Testis (tissue), 3 donors: ENCODE results near the gene HMCES. TPM values are rescaled to one million over a fixed set of nuclear protein-coding genes. Genes with fewer than 3 reads are reported as not detected.
"Not testable (repeated sequence)": the region's sequence is repeated elsewhere in the genome, so short reads cannot be mapped to it uniquely, and the experiment has no call there.

Experiments used
- DNase-seq: peaks from one replicate; pipeline ENCODE4 v3.0.0-alpha.2; 2019
- H3K27ac ChIP-seq, 2 donors: fragments of 200-600 bp; sonication (generic); one replicate each; pipeline ENCODE4 v1.5.1; 2019
- H3K27me3 ChIP-seq: fragments of 200-600 bp; sonication (generic); one replicate; pipeline ENCODE4 v1.5.1; 2019
- H3K36me3 ChIP-seq: fragments of 200-600 bp; sonication (generic); one replicate; pipeline ENCODE4 v1.5.1; 2017; ENCODE audit warnings: low read depth; ENCODE audit errors: missing control alignments
- H3K4me1 ChIP-seq: fragments of 200-600 bp; sonication (generic); one replicate; pipeline ENCODE4 v1.5.1; 2019
- H3K4me3 ChIP-seq, 2 donors: fragments of 200-600 bp; sonication (generic); one replicate each; pipeline ENCODE4 v1.5.1; 2017 to 2019
- H3K9me3 ChIP-seq: fragments of 200-600 bp; sonication (generic); one replicate; pipeline ENCODE4 v1.5.1; 2017
- CTCF ChIP-seq, 3 experiments: fragments of 450-650 bp in 2 of 3; fragments of 200-600 bp in 1 of 3; sonication (generic) in 1 of 3; IDR thresholded peaks; one replicate each; pipeline ENCODE4 v1.5.1; 2016 to 2019; ENCODE audit warnings: antibody characterized with exemption in 3 of 3, mild to moderate bottlenecking in 2 of 3, moderate library complexity in 1 of 3
- POLR2A ChIP-seq: fragments of 450-650 bp; IDR thresholded peaks from one replicate; pipeline ENCODE4 v1.6.1; 2017; ENCODE audit warnings: antibody characterized with exemption, mild to moderate bottlenecking, moderate library complexity
- WGBS, 2 donors: methylation state at CpG; one replicate each; pipeline ENCODE4 v1.1.5; 2018; 5-methylcytosine and 5-hydroxymethylcytosine counted together
- intact Hi-C: fragments of 100-400 bp; cut with DNase I; formaldehyde crosslinking; loops from one replicate; pipeline ENCODE4 v1.15.1; 2023; ENCODE audit warnings: low total_unique reads
- polyA plus RNA-seq: library from polyadenylated mRNA; stranded (reverse); fragments of 350-450 nt; fragmentation: Illumina TruSeq; extraction: RNeasy Lipid Tissue Mini Kit (QIAGEN cat#74804); gene quantifications from one replicate; pipeline ENCODE4 v1.2.3, GENCODE V29; 2014; ENCODE audit warnings: low read depth, low replicate concordance; ENCODE audit not compliant: insufficient read depth
- total RNA-seq, 2 donors: library from RNA; depleted of rRNA; stranded (reverse); fragments of >200 nt; gene quantifications; one replicate each; pipeline ENCODE4 v1.2.3, GENCODE V29; 2016

The HMCES gene
- total and polyA plus RNA-seq, 3 donors from 2014 or later = 37.8 to 81.5 (median 41.6) TPM

- 60 to 70% methylated on average over 12 of the region's 12 CpGs for WGBS, 2 donors
- no peak for DNase-seq
Measured at GRCh38 chr3:129346695-129347457, 68.2 kb downstream of the HMCES start.

GRCh38 chr3:129347458-129347845 is 68.8 kb downstream of the HMCES start:
- Histone ChIP-seq H3K4me1 (peaks cover 18% of the 10 kb centered on the region), H3K4me3 (no peak overlapping the region), H3K27me3 (no peaks in the 10 kb centered on the region), H3K27ac (no peak overlapping the region), H3K9me3 (no peaks in the 10 kb centered on the region), H3K36me3 (no peaks in the 10 kb centered on the region)
- TF ChIP-seq POLR2A = no peak
- no peak for TF ChIP-seq CTCF (IDR thresholded peaks at IDR 0.05)
- DNase-seq = no peak
- 86 to 100% methylated on average over 1 to 8 of the region's 8 CpGs for WGBS, 2 donors
- intact Hi-C loops = no loop called here

More at GRCh38 chr3:129346695-129347457, 68.2 kb downstream of the HMCES start:
- Histone ChIP-seq H3K27ac (no peak overlapping the region), H3K9me3 (no peaks in the 10 kb centered on the region), H3K4me3 (no peak overlapping the region), H3K4me1 (peaks cover 16% of the 10 kb centered on the region), H3K27me3 (no peaks in the 10 kb centered on the region), H3K36me3 (no peaks in the 10 kb centered on the region)
- TF ChIP-seq POLR2A = no peak
- intact Hi-C loops = no loop called here

GRCh38 chr3:129348734-129349133 is 70.1 kb downstream of the HMCES start:
- DNase-seq = no peak
- H3K4me3 ChIP-seq = no peak overlapping the region
- H3K27me3 ChIP-seq = no peaks in the 10 kb centered on the region
- 88 to 92% methylated on average over 3 of the region's 3 CpGs for WGBS, 2 donors
- intact Hi-C loops = no loop called here
- H3K9me3 ChIP-seq = no peaks in the 10 kb centered on the region
- no peak for TF ChIP-seq POLR2A
- peaks cover 31% of the 10 kb centered on the region for H3K4me1 ChIP-seq
- no peaks in the 10 kb centered on the region for H3K36me3 ChIP-seq
- no peak overlapping the region for H3K27ac ChIP-seq

GRCh38 chr3:129349169-129349568 is 70.5 kb downstream of the HMCES start:
- H3K27me3 ChIP-seq, H3K27ac ChIP-seq, DNase-seq, H3K4me3 ChIP-seq, H3K9me3 ChIP-seq, intact Hi-C loops, H3K36me3 ChIP-seq: not testable (repeated sequence)
- 31 to 39% methylated on average over 8 to 11 of the region's 11 CpGs for WGBS, 2 donors
- H3K4me1 ChIP-seq = peaks cover 32% of the 10 kb centered on the region

GRCh38 chr3:129349791-129350190 is 71.1 kb downstream of the HMCES start:
- no peak for TF ChIP-seq CTCF (IDR thresholded peaks at IDR 0.05)
- no peak for TF ChIP-seq POLR2A
- Histone ChIP-seq H3K27ac (no peak overlapping the region), H3K36me3 (no peaks in the 10 kb centered on the region), H3K9me3 (no peaks in the 10 kb centered on the region), H3K4me3 (no peak overlapping the region), H3K4me1 (peaks cover 32% of the 10 kb centered on the region), H3K27me3 (no peaks in the 10 kb centered on the region)
- 93 to 94% methylated on average over 5 to 10 of the region's 10 CpGs for WGBS, 2 donors
- intact Hi-C loops = no loop called here
- no peak for DNase-seq

GRCh38 chr3:129352045-129352444 is 73.4 kb downstream of the HMCES start:
- no peak overlapping the region for H3K27ac ChIP-seq
- intact Hi-C loops = no loop called here
- H3K36me3 ChIP-seq = no peaks in the 10 kb centered on the region
- WGBS, 2 donors = 92 to 94% methylated on average over 5 to 8 of the region's 8 CpGs
- no peaks in the 10 kb centered on the region for H3K27me3 ChIP-seq
- H3K4me1 ChIP-seq = peaks cover 19% of the 10 kb centered on the region
- no peak for DNase-seq
- no peak overlapping the region for H3K4me3 ChIP-seq
- H3K9me3 ChIP-seq = no peaks in the 10 kb centered on the region
- TF ChIP-seq POLR2A (no peak), CTCF (IDR thresholded peaks at IDR 0.05) (peak in 1 of 3 experiments; percentile 24)
